IMR-90 (cell line): ENCODE results near the gene CEP104. TPM values are rescaled to one million over a fixed set of nuclear protein-coding genes. Genes with fewer than 3 reads are reported as not detected.

ENCODE experiments used
- ATAC-seq: fragments of 200-7000 bp; cut with Tn5 transposase; 2 replicates; pipeline ENCODE4 v1.9.1; 2020; ENCODE audit warnings: low read depth, mild to moderate bottlenecking, moderate library complexity
- BruUV-seq: library from RNA; stranded (reverse); fragments of 400-500 nt; replicated peaks from 2 replicates; lab custom pipeline; 2021; lab: Mats Ljungman, UMichigan
- CTCF ChIA-PET: fragments of 300-600 bp; formaldehyde crosslinking; extraction: SDS; loops from one replicate; lab custom pipeline; 2021; ENCODE audit warnings: antibody characterized with exemption; lab: Yijun Ruan, JAX
- POLR2A ChIA-PET: fragments of 300-600 bp; sonication (Branson Sonifier 250); formaldehyde crosslinking; loops from one replicate; lab custom pipeline; 2022; ENCODE audit warnings: antibody characterized with exemption; ENCODE audit not compliant: unreplicated experiment; lab: Charles Lee
- DNase-seq: peaks from one replicate; pipeline ENCODE4 v3.0.0; 2013
- H2AFZ ChIP-seq: replicated peaks from 2 replicates; pipeline ENCODE3; 2013; ENCODE audit warnings: low read length, mild to moderate bottlenecking; ENCODE audit not compliant: poor library complexity
- H2AK5ac ChIP-seq: 2 replicates; pipeline ENCODE4 v1.6.1; 2013; ENCODE audit warnings: low read depth, low read length, inconsistent platforms
- H2AK9ac ChIP-seq: replicated peaks from 2 replicates; pipeline ENCODE3; 2013; ENCODE audit warnings: mild to moderate bottlenecking, low read depth, low read length, moderate library complexity; ENCODE audit not compliant: poor library complexity
- H2BK120ac ChIP-seq: 2 replicates; pipeline ENCODE4 v1.6.1; 2013; ENCODE audit warnings: low read depth, low read length, inconsistent platforms
- H2BK15ac ChIP-seq: 3 replicates; pipeline ENCODE4 v1.6.1; 2013; ENCODE audit warnings: low read depth, low read length, inconsistent platforms
- H2BK20ac ChIP-seq: 2 replicates; pipeline ENCODE4 v1.6.1; 2013; ENCODE audit warnings: low read depth, mild to moderate bottlenecking, inconsistent platforms, low read length, moderate library complexity
- H2BK5ac ChIP-seq: 2 replicates; pipeline ENCODE4 v1.6.1; 2013; ENCODE audit warnings: mild to moderate bottlenecking, low read depth, low read length, inconsistent platforms; ENCODE audit not compliant: poor library complexity, severe bottlenecking
- H3K14ac ChIP-seq: replicated peaks from 2 replicates; pipeline ENCODE4 v1.6.1; 2013; ENCODE audit warnings: low read depth, low read length, inconsistent platforms
- H3K18ac ChIP-seq: 2 replicates; pipeline ENCODE4 v1.6.1; 2013; ENCODE audit warnings: low read depth, low read length, control low read depth
- H3K23ac ChIP-seq: 2 replicates; pipeline ENCODE4 v1.6.1; 2013; ENCODE audit warnings: low read depth, low read length, inconsistent platforms
- H3K27ac ChIP-seq: 2 replicates; pipeline ENCODE4 v1.5.1; 2013; ENCODE audit warnings: mild to moderate bottlenecking, control low read depth, low read length; ENCODE audit not compliant: insufficient read depth
- H3K27me3 ChIP-seq: 2 replicates; pipeline ENCODE4 v1.6.1; 2013; ENCODE audit warnings: low read length; ENCODE audit not compliant: control insufficient read depth, insufficient read depth
- H3K36me3 ChIP-seq: 2 replicates; pipeline ENCODE4 v1.6.1; 2013; ENCODE audit warnings: low read length, mixed read lengths; ENCODE audit not compliant: control insufficient read depth, insufficient read depth
- H3K4ac ChIP-seq: 2 replicates; pipeline ENCODE4 v1.6.1; 2013; ENCODE audit warnings: low read depth, low read length, inconsistent platforms
- H3K4me1 ChIP-seq: 2 replicates; pipeline ENCODE4 v1.6.1; 2013; ENCODE audit warnings: low read length, mixed read lengths; ENCODE audit not compliant: control insufficient read depth, insufficient read depth
- H3K4me2 ChIP-seq: 2 replicates; pipeline ENCODE4 v1.6.1; 2013; ENCODE audit warnings: low read depth, mild to moderate bottlenecking, control low read depth, low read length, moderate library complexity
- H3K4me3 ChIP-seq: 2 replicates; pipeline ENCODE4 v1.5.1; 2013; ENCODE audit warnings: low read depth, mild to moderate bottlenecking, control low read depth, low read length, moderate library complexity; ENCODE audit not compliant: insufficient read depth
- H3K56ac ChIP-seq: 2 replicates; pipeline ENCODE4 v1.6.1; 2013; ENCODE audit warnings: low read length, inconsistent platforms; ENCODE audit not compliant: insufficient read depth; ENCODE audit errors: extremely low read depth
- H3K79me1 ChIP-seq, 2 experiments: 2 replicates each; pipeline ENCODE4 v1.6.1; 2013; ENCODE audit warnings: low read length in 2 of 2, inconsistent platforms in 1 of 2, low read depth in 1 of 2
- H3K9ac ChIP-seq: 2 replicates; pipeline ENCODE4 v1.6.1; 2013; ENCODE audit warnings: low read depth, low read length, control low read depth
- H3K9me1 ChIP-seq: 2 replicates; pipeline ENCODE4 v1.6.1; 2013; ENCODE audit warnings: low read length, inconsistent platforms; ENCODE audit not compliant: insufficient read depth
- H3K9me3 ChIP-seq: 2 replicates; pipeline ENCODE4 v1.6.1; 2013; ENCODE audit warnings: low read length; ENCODE audit not compliant: control insufficient read depth, insufficient read depth
- H4K20me1 ChIP-seq: 2 replicates; pipeline ENCODE4 v1.6.1; 2013; ENCODE audit warnings: low read length, inconsistent platforms; ENCODE audit not compliant: insufficient read depth
- H4K5ac ChIP-seq: 2 replicates; pipeline ENCODE4 v1.6.1; 2013; ENCODE audit warnings: mild to moderate bottlenecking, low read depth, low read length, control low read depth
- H4K8ac ChIP-seq, 2 experiments: 2 replicates each; pipeline ENCODE4 v1.6.1; 2013; ENCODE audit warnings: low read depth in 2 of 2, low read length in 2 of 2, control low read depth in 1 of 2, inconsistent platforms in 1 of 2
- H4K91ac ChIP-seq: 2 replicates; pipeline ENCODE4 v1.6.1; 2013; ENCODE audit warnings: low read depth, low read length, inconsistent platforms; ENCODE audit not compliant: insufficient read depth
- CTCF ChIP-seq: conservative IDR thresholded peaks from 2 replicates; pipeline ENCODE4 v1.5.1; 2012; ENCODE audit warnings: mild to moderate bottlenecking, low read depth, low read length, improper control_type of control experiment
- MXI1 ChIP-seq: IDR thresholded peaks from 2 replicates; pipeline ENCODE4 v1.6.1; 2012; ENCODE audit warnings: low read depth, mild to moderate bottlenecking, low read length, moderate library complexity, borderline replicate concordance
- NFE2L2 ChIP-seq: fragments of 150-350 bp; IDR thresholded peaks from 2 replicates; pipeline ENCODE4 v1.6.1; 2016; ENCODE audit warnings: low read depth, mild to moderate bottlenecking, low read length
- RAD21 ChIP-seq: IDR thresholded peaks from 2 replicates; pipeline ENCODE4 v1.6.1; 2012; ENCODE audit warnings: low read length, improper control_type of control experiment
- WGBS, 2 experiments: methylation state at CpG; one replicate each; pipeline versions ENCODE4 v1.1.5 to v1.1.7; 2013; ENCODE audit warnings: missing lambda C conversion rate in 2 of 2; ENCODE audit not compliant: insufficient read length in 1 of 2; ENCODE audit errors: extremely low coverage in 2 of 2; 5-methylcytosine and 5-hydroxymethylcytosine counted together
- dilution Hi-C: fragments of 300-500 bp; cut with HindIII; formaldehyde crosslinking; loops from one replicate; pipeline ENCODE4 v1.14.3; 2018; ENCODE audit warnings: low sequenced_read_pairs; ENCODE audit not compliant: unreplicated experiment
- in situ Hi-C: fragments of 300-500 bp; cut with MboI; formaldehyde crosslinking; loops from 3 replicates; pipeline ENCODE4 v1.14.3; 2019; ENCODE audit warnings: low sequenced_read_pairs, inconsistent platforms, mixed read lengths
- intact Hi-C: fragments of 100-400 bp; cut with micrococcal nuclease; formaldehyde crosslinking; loops from 2 replicates; pipeline ENCODE4 v1.10.0; 2022
- polyA plus RNA-seq, 3 experiments: library from polyadenylated mRNA; depleted of rRNA; stranded (reverse); fragments of >200 nt; gene quantifications; 2 replicates each; pipeline ENCODE4 v1.2.3, GENCODE V29; 2012; ENCODE audit warnings: low replicate concordance in 1 of 3
- total RNA-seq: library from RNA; depleted of rRNA; stranded (reverse); fragments of >200 nt; gene quantifications from 2 replicates; pipeline ENCODE4 v1.2.3, GENCODE V29; 2012
- TF ChIP-seq, protein P1 (sequence below): fragments of 150-350 bp; IDR thresholded peaks from 2 replicates; pipeline ENCODE4 v1.6.1; 2016; ENCODE audit warnings: low read depth, mild to moderate bottlenecking, low read length, moderate library complexity, borderline replicate concordance

Gene CEP104
- total and polyA plus RNA-seq, 2 of the 4 experiments (the other 2 are of a cell fraction), result 14.3 to 17.5 TPM

GRCh38 chr1:3819771-3820200, 37.2 kb downstream of the CEP104 start:
- Histone ChIP-seq H4K8ac (no peak overlapping the region), H2BK20ac (no peak overlapping the region), H2BK5ac (no peak overlapping the region), H3K4me2 (no peak overlapping the region), H4K20me1 (no peaks in the 10 kb centered on the region), H3K56ac (no peak overlapping the region), H4K91ac (no peak overlapping the region), H3K4ac (no peak overlapping the region), H3K14ac (no peak overlapping the region), H3K9me3 (no peaks in the 10 kb centered on the region), H2AK9ac (no peak overlapping the region), H3K4me3 (no peak overlapping the region), H2BK120ac (no peak overlapping the region), H2AFZ (no peak overlapping the region), H3K27me3 (no peaks in the 10 kb centered on the region), H3K27ac (no peak overlapping the region), H3K9me1 (no peaks in the 10 kb centered on the region), H3K23ac (no peak overlapping the region), H3K36me3 (peaks cover 42% of the 10 kb centered on the region), H3K9ac (no peak overlapping the region), H2AK5ac (no peak overlapping the region), H3K79me1 (no peaks in the 10 kb centered on the region), H2BK15ac (no peak overlapping the region), H3K4me1 (no peaks in the 10 kb centered on the region), H4K5ac (no peak overlapping the region), H3K18ac (no peak overlapping the region)
- in situ Hi-C loops (no loop called here), dilution Hi-C loops (no loop called here), intact Hi-C loops (no loop called here)
- ChIA-PET POLR2A (no interaction called here), CTCF (no interaction called here)
- TF ChIP-seq NFE2L2 (no peak), CTCF (no peak), MXI1 (no peak), RAD21 (no peak)
- TF ChIP-seq, protein P1, sequence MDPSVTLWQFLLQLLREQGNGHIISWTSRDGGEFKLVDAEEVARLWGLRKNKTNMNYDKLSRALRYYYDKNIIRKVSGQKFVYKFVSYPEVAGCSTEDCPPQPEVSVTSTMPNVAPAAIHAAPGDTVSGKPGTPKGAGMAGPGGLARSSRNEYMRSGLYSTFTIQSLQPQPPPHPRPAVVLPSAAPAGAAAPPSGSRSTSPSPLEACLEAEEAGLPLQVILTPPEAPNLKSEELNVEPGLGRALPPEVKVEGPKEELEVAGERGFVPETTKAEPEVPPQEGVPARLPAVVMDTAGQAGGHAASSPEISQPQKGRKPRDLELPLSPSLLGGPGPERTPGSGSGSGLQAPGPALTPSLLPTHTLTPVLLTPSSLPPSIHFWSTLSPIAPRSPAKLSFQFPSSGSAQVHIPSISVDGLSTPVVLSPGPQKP, result no peak
- WGBS, 2 experiments, result 48% methylated on average over 6 of the region's 10 CpGs; no CpG with 5 or more reads in 1 of the 2 experiments
- ATAC-seq, result no peak
- BruUV-seq, result no TSS peak
- DNase-seq, result no peak
